Mesothelial cell of epicardium (in vitro differentiated cells): ENCODE measurements around the gene THAP3. TPM values are rescaled to one million over a fixed set of nuclear protein-coding genes. Genes with fewer than 3 reads are reported as not detected.

Experiments used
- DNase-seq, 2 experiments: peaks; one replicate each; pipeline ENCODE4 v3.0.0; 2021; ENCODE audit warnings: low spot score in 2 of 2; ENCODE audit not compliant: unreplicated experiment in 2 of 2
- H3K27ac Mint-ChIP-seq: 2 replicates; pipeline ENCODE4 v1.8.0; 2021; ENCODE audit warnings: mixed read lengths
- H3K27me3 Mint-ChIP-seq: 2 replicates; pipeline ENCODE4 v1.8.0; 2021; ENCODE audit warnings: low read depth, mixed read lengths
- H3K36me3 Mint-ChIP-seq: 2 replicates; pipeline ENCODE4 v1.8.0; 2021; ENCODE audit warnings: mixed read lengths
- H3K4me1 Mint-ChIP-seq: 2 replicates; pipeline ENCODE4 v1.8.0; 2021; ENCODE audit warnings: mixed read lengths
- H3K4me3 Mint-ChIP-seq: 2 replicates; pipeline ENCODE4 v1.8.0; 2021; ENCODE audit warnings: mild to moderate bottlenecking, moderate library complexity, mixed read lengths
- H3K9me3 Mint-ChIP-seq: 2 replicates; pipeline ENCODE4 v1.8.0; 2021; ENCODE audit warnings: mixed read lengths
- CTCF ChIP-seq: fragments of 200-600 bp; sonication (generic); IDR thresholded peaks from one replicate; pipeline ENCODE4 v1.5.0; 2021; ENCODE audit warnings: antibody characterized with exemption; ENCODE audit not compliant: unreplicated experiment
- total RNA-seq: library from RNA; stranded (reverse); gene quantifications from 3 replicates; pipeline ENCODE4 v1.2.1, GENCODE V29; 2021

Gene THAP3
- total RNA-seq, 1 donor from 2014 or later, result 22.9 TPM

- Mint-ChIP-seq H3K4me3 (no peak overlapping the region), H3K4me1 (no peaks in the 10 kb centered on the region), H3K36me3 (peaks cover 31% of the 10 kb centered on the region), H3K27me3 (no peaks in the 10 kb centered on the region), H3K9me3 (no peaks in the 10 kb centered on the region), H3K27ac (no peak overlapping the region)
- TF ChIP-seq CTCF, result no peak
- DNase-seq, result no peak
These were observed 42.5 kb downstream of the THAP3 start for GRCh38 chr1:6667139-6667538.

- no peak for DNase-seq
- no peaks in the 10 kb centered on the region for H3K9me3 Mint-ChIP-seq
- no peak for TF ChIP-seq CTCF
- no peak overlapping the region for H3K27ac Mint-ChIP-seq
- H3K27me3 Mint-ChIP-seq, result no peaks in the 10 kb centered on the region
- peaks cover 26% of the 10 kb centered on the region for H3K36me3 Mint-ChIP-seq
- H3K4me1 Mint-ChIP-seq, result no peaks in the 10 kb centered on the region
- no peak overlapping the region for H3K4me3 Mint-ChIP-seq
These were observed 43.8 kb downstream of the THAP3 start for GRCh38 chr1:6668503-6668902.

- no peaks in the 10 kb centered on the region for H3K4me1 Mint-ChIP-seq
- H3K27me3 Mint-ChIP-seq, result no peaks in the 10 kb centered on the region
- no peak overlapping the region for H3K27ac Mint-ChIP-seq
- no peak for DNase-seq
- no peak for TF ChIP-seq CTCF
- H3K36me3 Mint-ChIP-seq, result peaks cover 25% of the 10 kb centered on the region
- H3K4me3 Mint-ChIP-seq, result no peak overlapping the region
- H3K9me3 Mint-ChIP-seq, result no peaks in the 10 kb centered on the region
These were observed 47.9 kb downstream of the THAP3 start for GRCh38 chr1:6672558-6672957.

GRCh38 chr1:6673816-6674398 lies 49.2 kb downstream of the THAP3 start:
- H3K4me3 Mint-ChIP-seq, result no peak overlapping the region
- H3K36me3 Mint-ChIP-seq, result peaks cover 34% of the 10 kb centered on the region
- H3K27ac Mint-ChIP-seq, result no peak overlapping the region
- DNase-seq, result no peak
- no peaks in the 10 kb centered on the region for H3K4me1 Mint-ChIP-seq
- no peaks in the 10 kb centered on the region for H3K9me3 Mint-ChIP-seq
- H3K27me3 Mint-ChIP-seq, result no peaks in the 10 kb centered on the region
- TF ChIP-seq CTCF, result no peak

- no peak for TF ChIP-seq CTCF
- Mint-ChIP-seq H3K4me1 (no peaks in the 10 kb centered on the region), H3K36me3 (peaks cover 35% of the 10 kb centered on the region), H3K27me3 (no peaks in the 10 kb centered on the region), H3K9me3 (no peaks in the 10 kb centered on the region), H3K4me3 (no peak overlapping the region), H3K27ac (no peak overlapping the region)
- no peak for DNase-seq
These were observed 50.1 kb downstream of the THAP3 start for GRCh38 chr1:6674771-6675170.

- Mint-ChIP-seq H3K36me3 (peaks cover 34% of the 10 kb centered on the region), H3K4me3 (no peak overlapping the region), H3K27ac (no peak overlapping the region), H3K9me3 (no peaks in the 10 kb centered on the region), H3K4me1 (no peaks in the 10 kb centered on the region), H3K27me3 (no peaks in the 10 kb centered on the region)
- no peak for TF ChIP-seq CTCF
- no peak for DNase-seq
These were observed 51.3 kb downstream of the THAP3 start for GRCh38 chr1:6675941-6676340.
